NCI-H187 (cell line): ENCODE measurements around the gene FHIT.

Source experiments
- DNase-seq, 2 experiments: peaks; one replicate each; lab custom pipeline; 2025; lab: John Stamatoyannopoulos, UW

FHIT gene

GRCh38 chr3:60216462-60217075 is 1034.7 kb downstream of the FHIT start:
- no peak for DNase-seq

GRCh38 chr3:60215946-60216345 is 1035.3 kb downstream of the FHIT start:
- DNase-seq, result no peak

- DNase-seq, result no peak
These were observed 1043.3 kb downstream of the FHIT start for GRCh38 chr3:60207905-60208304.

GRCh38 chr3:60206206-60206605 is 1045.0 kb downstream of the FHIT start:
- DNase-seq, result no peak

GRCh38 chr3:60202052-60202726 is 1049.1 kb downstream of the FHIT start:
- DNase-seq, result no peak

GRCh38 chr3:60199306-60199705 is 1051.9 kb downstream of the FHIT start:
- no peak for DNase-seq

GRCh38 chr3:60198179-60198720 is 1053.0 kb downstream of the FHIT start:
- no peak for DNase-seq

- DNase-seq, result no peak
These were observed 1058.7 kb downstream of the FHIT start for GRCh38 chr3:60192297-60193114.

- no peak for DNase-seq
These were observed 1061.2 kb downstream of the FHIT start for GRCh38 chr3:60190073-60190472.

GRCh38 chr3:60189304-60189703 is 1061.9 kb downstream of the FHIT start:
- no peak for DNase-seq

GRCh38 chr3:60188803-60189202 is 1062.4 kb downstream of the FHIT start:
- DNase-seq, result no peak

GRCh38 chr3:60187343-60187742 is 1063.9 kb downstream of the FHIT start:
- no peak for DNase-seq

GRCh38 chr3:60186359-60186758 is 1064.9 kb downstream of the FHIT start:
- DNase-seq, result no peak

GRCh38 chr3:60185161-60185560 is 1066.1 kb downstream of the FHIT start:
- no peak for DNase-seq

GRCh38 chr3:60182697-60183096 is 1068.6 kb downstream of the FHIT start:
- DNase-seq, result no peak

- DNase-seq, result no peak
These were observed 1072.2 kb downstream of the FHIT start for GRCh38 chr3:60178931-60179653.

- no peak for DNase-seq
These were observed 1073.5 kb downstream of the FHIT start for GRCh38 chr3:60177726-60178125.

- DNase-seq, result no peak
These were observed 1074.6 kb downstream of the FHIT start for GRCh38 chr3:60176614-60177013.

- no peak for DNase-seq
These were observed 1075.6 kb downstream of the FHIT start for GRCh38 chr3:60175680-60176079.

- DNase-seq, result no peak
These were observed 1081.5 kb downstream of the FHIT start for GRCh38 chr3:60169755-60170154.

GRCh38 chr3:60167186-60167585 is 1084.1 kb downstream of the FHIT start:
- no peak for DNase-seq
